PC-9 (cell line): ENCODE results near the gene PEPD. TPM values are rescaled to one million over a fixed set of nuclear protein-coding genes. Genes with fewer than 3 reads are reported as not detected.

Experiments used
- BruUV-seq: library from RNA; stranded (reverse); fragments of 400-500 nt; replicated peaks from 2 replicates; lab custom pipeline; 2021; lab: Mats Ljungman, UMichigan
- CTCF ChIA-PET: fragments of 300-600 bp; sonication (Branson Sonifier 250); formaldehyde crosslinking; loops from one replicate; lab custom pipeline; 2022; ENCODE audit warnings: antibody characterized with exemption; lab: Charles Lee
- POLR2A ChIA-PET: fragments of 300-600 bp; sonication (Branson Sonifier 250); formaldehyde crosslinking; loops from one replicate; lab custom pipeline; 2022; ENCODE audit warnings: antibody characterized with exemption; ENCODE audit not compliant: unreplicated experiment; lab: Charles Lee
- DNase-seq, 2 experiments: peaks; one replicate each; pipeline versions ENCODE4 v3.0.0 to v3.0.0-alpha.2; 2015 to 2022; ENCODE audit warnings: mixed read lengths in 1 of 2
- H2AFZ ChIP-seq: fragments of 200-600 bp; sonication (generic); 2 replicates; pipeline ENCODE4 v1.8.1; 2017; ENCODE audit warnings: antibody characterized with exemption
- H3F3A ChIP-seq: fragments of 200-600 bp; sonication (generic); 2 replicates; pipeline ENCODE4 v1.8.1; 2017; ENCODE audit warnings: antibody characterized with exemption, mild to moderate bottlenecking, low read depth; ENCODE audit not compliant: insufficient read depth
- H3K27ac ChIP-seq: fragments of 200-600 bp; sonication (generic); 2 replicates; pipeline ENCODE4 v1.6.1; 2016; ENCODE audit warnings: mixed run types
- H3K27me3 ChIP-seq: fragments of 200-600 bp; sonication (generic); 2 replicates; pipeline ENCODE4 v1.6.1; 2016; ENCODE audit warnings: low read depth, mixed run types; ENCODE audit not compliant: insufficient read depth
- H3K36me3 ChIP-seq: fragments of 200-600 bp; sonication (generic); 2 replicates; pipeline ENCODE4 v1.6.1; 2016; ENCODE audit warnings: low read depth, mixed run types
- H3K4me1 ChIP-seq: fragments of 200-600 bp; sonication (generic); replicated peaks from 2 replicates; pipeline ENCODE4 v1.6.1; 2016; ENCODE audit warnings: mixed run types; ENCODE audit not compliant: insufficient read depth
- H3K4me2 ChIP-seq: fragments of 200-600 bp; sonication (generic); 2 replicates; pipeline ENCODE4 v1.6.1; 2017; ENCODE audit warnings: mixed run types
- H3K4me3 ChIP-seq: fragments of 200-600 bp; sonication (generic); 2 replicates; pipeline ENCODE4 v1.6.1; 2016; ENCODE audit warnings: mixed run types
- H3K79me2 ChIP-seq: fragments of 200-600 bp; sonication (generic); 2 replicates; pipeline ENCODE4 v1.6.1; 2017; ENCODE audit warnings: low read depth, mixed run types
- H3K9me2 ChIP-seq: fragments of 200-600 bp; sonication (generic); 2 replicates; pipeline ENCODE4 v1.8.1; 2017; ENCODE audit warnings: mild to moderate bottlenecking; ENCODE audit not compliant: insufficient read depth
- H3K9me3 ChIP-seq: fragments of 200-600 bp; sonication (generic); 2 replicates; pipeline ENCODE4 v1.8.1; 2016; ENCODE audit warnings: low read depth; ENCODE audit not compliant: insufficient read depth
- H4K20me1 ChIP-seq: fragments of 200-600 bp; sonication (generic); 2 replicates; pipeline ENCODE4 v1.8.1; 2017; ENCODE audit not compliant: insufficient read depth
- CTCF ChIP-seq: fragments of 200-600 bp; sonication (generic); conservative IDR thresholded peaks from 2 replicates; pipeline ENCODE4 v1.6.1; 2017; ENCODE audit warnings: mixed run types, antibody characterized with exemption, mild to moderate bottlenecking, moderate library complexity
- EZH2 ChIP-seq: fragments of 200-600 bp; sonication (generic); IDR thresholded peaks from 2 replicates; pipeline ENCODE4 v1.8.0; 2017; ENCODE audit warnings: antibody characterized with exemption, low read depth
- intact Hi-C: fragments of 100-400 bp; cut with micrococcal nuclease; formaldehyde crosslinking; loops from one replicate; pipeline ENCODE4 v1.10.0; 2022; ENCODE audit not compliant: unreplicated experiment
- total RNA-seq: library from RNA; stranded (reverse); gene quantifications from 2 replicates; pipeline ENCODE4 v1.2.3, GENCODE V29; 2021

PEPD gene
- total RNA-seq, 1 experiment from 2014 or later, result 71.0 TPM

DNA sequence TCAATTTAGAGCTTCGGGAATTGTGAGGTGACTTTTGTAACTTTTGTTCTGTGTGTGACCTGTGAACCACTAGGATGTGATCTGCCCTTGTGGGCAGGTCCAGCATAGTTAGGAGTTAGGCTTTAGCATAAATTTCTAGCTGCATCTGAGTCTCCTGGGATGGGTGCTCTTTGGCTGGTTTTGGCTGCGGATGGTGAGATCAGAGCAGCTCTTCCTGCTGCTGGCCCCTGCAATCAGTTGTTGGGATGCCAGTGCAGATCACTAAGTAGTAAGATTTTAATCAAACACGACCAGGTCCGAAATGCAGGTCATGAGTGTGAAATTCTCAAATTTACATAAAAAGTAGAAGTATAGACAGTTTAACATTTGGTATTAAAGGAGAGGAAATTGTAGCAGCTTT is 139.6 kb downstream of the PEPD start:
- intact Hi-C loops, result no loop called here
- Histone ChIP-seq H3K9me3 (no peaks in the 10 kb centered on the region), H3K36me3 (peaks cover 30% of the 10 kb centered on the region), H3K4me3 (no peak overlapping the region), H3K27ac (no peak overlapping the region), H3F3A (peaks cover 27% of the 10 kb centered on the region; the same call in 1 of the 2 replicates), H3K9me2 (no peaks in the 10 kb centered on the region), H3K4me2 (no peak overlapping the region), H4K20me1 (peaks cover 89% of the 10 kb centered on the region), H2AFZ (no peak overlapping the region), H3K4me1 (peaks cover 10% of the 10 kb centered on the region), H3K27me3 (no peaks in the 10 kb centered on the region), H3K79me2 (peaks cover 70% of the 10 kb centered on the region)
- no TSS peak for BruUV-seq
- DNase-seq, result no peak
- POLR2A ChIA-PET, result interaction anchor here (0.6 kb wide), 1 partner anchor 1593 kb away, joined by 5 read pairs; no protein-coding TSS in a partner anchor
- TF ChIP-seq CTCF, result no peak
- TF ChIP-seq EZH2, result no peak
- CTCF ChIA-PET, result no interaction called here

GRCh38 chr19:33381101-33381500 is 140.5 kb downstream of the PEPD start:
- Histone ChIP-seq H3K27me3 (no peaks in the 10 kb centered on the region), H3K9me2 (no peaks in the 10 kb centered on the region), H3K4me2 (no peak overlapping the region), H3K4me3 (no peak overlapping the region), H3K9me3 (no peaks in the 10 kb centered on the region), H3K4me1 (peaks cover 19% of the 10 kb centered on the region), H3K27ac (no peak overlapping the region), H2AFZ (no peak overlapping the region), H3F3A (peaks cover 36% of the 10 kb centered on the region; the same call in 1 of the 2 replicates), H3K36me3 (peaks cover 30% of the 10 kb centered on the region), H4K20me1 (peaks cover 89% of the 10 kb centered on the region), H3K79me2 (peaks cover 79% of the 10 kb centered on the region)
- intact Hi-C loops, result no loop called here
- CTCF ChIA-PET, result interaction anchor here (0.6 kb wide), 1 partner anchor 406 kb away, joined by 6 read pairs; no protein-coding TSS in a partner anchor
- DNase-seq, result no peak
- TF ChIP-seq CTCF (no peak), EZH2 (no peak)
- POLR2A ChIA-PET, result no interaction called here
- BruUV-seq, result no TSS peak

DNA sequence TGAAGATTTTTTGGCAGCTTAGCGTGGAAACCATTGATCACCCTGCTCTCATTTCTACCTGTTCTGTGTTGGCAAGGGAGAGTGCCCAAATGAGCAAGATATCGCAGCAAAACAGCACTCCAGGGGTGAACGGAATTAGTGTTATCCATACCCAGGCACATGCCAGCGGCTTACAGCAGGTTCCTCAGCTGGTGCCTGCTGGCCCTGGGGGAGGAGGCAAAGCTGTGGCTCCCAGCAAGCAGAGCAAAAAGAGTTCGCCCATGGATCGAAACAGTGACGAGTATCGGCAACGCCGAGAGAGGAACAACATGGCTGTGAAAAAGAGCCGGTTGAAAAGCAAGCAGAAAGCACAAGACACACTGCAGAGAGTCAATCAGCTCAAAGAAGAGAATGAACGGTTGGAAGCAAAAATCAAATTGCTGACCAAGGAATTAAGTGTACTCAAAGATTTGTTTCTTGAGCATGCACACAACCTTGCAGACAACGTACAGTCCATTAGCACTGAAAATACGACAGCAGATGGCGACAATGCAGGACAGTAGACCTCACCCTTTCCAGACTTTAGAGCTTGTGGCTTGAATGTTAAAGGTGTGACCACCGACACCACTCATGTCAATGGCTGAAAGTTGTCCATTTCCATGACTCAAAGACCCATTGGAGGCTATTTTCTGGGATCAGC is 142.3 kb downstream of the PEPD start:
- peaks cover 34% of the 10 kb centered on the region for H3K4me1 ChIP-seq
- H3K9me3 ChIP-seq, result no peaks in the 10 kb centered on the region
- H3K79me2 ChIP-seq, result peaks cover 93% of the 10 kb centered on the region
- H3K36me3 ChIP-seq, result peaks cover 30% of the 10 kb centered on the region
- no peak overlapping the region for H3K27ac ChIP-seq
- H3K27me3 ChIP-seq, result no peaks in the 10 kb centered on the region
- no TSS peak for BruUV-seq
- DNase-seq, result no peak
- intact Hi-C loops, result no loop called here
- ChIA-PET CTCF (no interaction called here), POLR2A (no interaction called here)
- peaks cover 94% of the 10 kb centered on the region for H4K20me1 ChIP-seq
- no peaks in the 10 kb centered on the region for H3K9me2 ChIP-seq
- H3K4me3 ChIP-seq, result no peak overlapping the region
- no peak overlapping the region for H3K4me2 ChIP-seq
- H3F3A ChIP-seq, result peaks cover 42% of the 10 kb centered on the region; the same call in 1 of the 2 replicates
- H2AFZ ChIP-seq, result no peak overlapping the region
- TF ChIP-seq CTCF, result no peak
- TF ChIP-seq EZH2, result no peak
